GM18861 (cell line): ENCODE results near the gene GPATCH2.

Experiments
- ATAC-seq: cut with Tn5 transposase; IDR thresholded peaks from one replicate; pipeline ENCODE4 v1.9.1; 2021; ENCODE audit not compliant: unreplicated experiment

The GPATCH2 gene

DNA sequence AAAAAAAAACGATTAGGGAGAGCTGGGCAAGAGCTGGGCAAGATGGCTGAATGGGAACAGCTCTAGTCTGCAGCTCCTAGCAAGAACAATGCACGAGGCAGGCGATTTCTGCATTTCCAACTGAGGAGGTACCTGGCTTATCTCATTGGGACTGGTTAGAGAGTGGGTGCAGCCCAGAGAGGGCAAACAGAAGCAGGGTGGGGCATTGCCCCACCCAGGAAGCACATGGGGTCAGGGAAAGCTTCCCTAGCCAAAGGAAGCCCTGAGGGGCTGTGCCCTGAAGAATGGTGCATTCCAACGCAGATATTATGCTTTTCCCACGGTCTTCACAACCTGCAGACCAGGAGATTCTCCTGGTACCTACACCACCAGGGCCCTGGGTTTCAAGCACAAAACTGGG is 251.6 kb downstream of the GPATCH2 start:
- no peak for ATAC-seq
